Right atrium auricular region (tissue), 2 donors: ENCODE results near the gene DOK1. TPM values are rescaled to one million over a fixed set of nuclear protein-coding genes. Genes with fewer than 3 reads are reported as not detected.

Source experiments
- DNase-seq: peaks from one replicate; pipeline ENCODE4 v3.0.0-alpha.2; 2019; ENCODE audit warnings: low spot score
- H3K27ac ChIP-seq, 2 donors: fragments of 200-600 bp; sonication (generic); 1 replicate in 1 of 2; 2 replicates in 1 of 2; pipeline ENCODE4 v1.5.1; 2016 to 2019
- H3K27me3 ChIP-seq, 2 donors: fragments of 200-600 bp; sonication (generic); one replicate each; pipeline versions ENCODE4 v1.5.1 to v1.6.0; 2017 to 2019
- H3K36me3 ChIP-seq: fragments of 200-600 bp; sonication (generic); one replicate; pipeline ENCODE4 v1.5.1; 2016
- H3K4me1 ChIP-seq, 2 donors: fragments of 200-600 bp; sonication (generic); one replicate each; pipeline versions ENCODE4 v1.5.1 to v1.6.0; 2017 to 2019
- H3K4me3 ChIP-seq, 2 donors: fragments of 200-600 bp; sonication (generic); 1 replicate in 1 of 2; 2 replicates in 1 of 2; pipeline ENCODE4 v1.5.1; 2017 to 2019; ENCODE audit warnings: mild to moderate bottlenecking in 1 of 2, moderate library complexity in 1 of 2
- H3K9me3 ChIP-seq, 2 donors: fragments of 200-600 bp; sonication (generic); one replicate each; pipeline ENCODE4 v1.5.1; 2019
- CTCF ChIP-seq, 2 donors: fragments of 200-600 bp; sonication (generic); IDR thresholded peaks; one replicate each; pipeline ENCODE4 v1.5.1; 2019; ENCODE audit warnings: antibody characterized with exemption in 2 of 2
- total RNA-seq, 2 donors: library from RNA; depleted of rRNA; stranded (reverse); fragments of >200 nt; gene quantifications; one replicate each; pipeline ENCODE4 v1.1.0, GENCODE V29; 2016

Gene DOK1
- total RNA-seq, 2 donors from 2014 or later: 4.9 to 10.3 TPM

DNA sequence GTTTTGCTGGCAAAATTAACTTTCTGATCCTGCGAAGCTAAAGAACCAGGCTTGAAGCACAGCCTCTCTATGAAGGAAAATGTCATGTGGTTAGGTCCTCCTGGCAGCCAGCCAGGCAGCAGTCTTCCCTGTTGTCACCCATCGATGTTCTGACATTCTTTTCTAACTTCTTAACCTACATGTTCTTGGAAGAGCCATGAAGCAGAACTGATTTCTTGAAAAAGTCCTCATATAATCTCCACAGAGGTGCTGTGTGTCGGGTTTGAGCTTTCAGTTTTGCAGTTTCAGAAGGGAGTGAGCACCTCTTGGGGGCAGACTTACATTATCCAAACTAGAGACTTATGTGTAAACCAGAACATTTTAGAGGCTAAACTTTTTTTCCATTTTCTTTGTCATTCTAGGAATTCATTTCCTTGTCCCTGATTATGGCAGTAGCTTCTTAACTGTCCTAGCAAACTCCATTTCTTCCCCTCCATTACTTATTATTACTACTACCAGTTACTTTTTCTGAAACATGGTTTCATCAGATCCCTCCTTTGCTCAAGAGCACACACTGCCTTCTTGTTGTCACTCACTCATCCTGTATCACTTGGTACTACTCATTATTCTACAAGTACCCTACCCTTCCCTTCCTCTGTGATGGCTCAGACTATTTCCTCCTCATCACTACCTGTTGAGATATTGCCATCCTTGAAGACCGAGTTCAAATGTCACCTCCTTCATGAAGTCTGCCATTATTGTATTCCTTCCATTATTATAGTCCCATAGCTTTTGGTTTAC lies 31.1 kb downstream of the DOK1 start:
- DNase-seq: no peak
- Histone ChIP-seq H3K27ac (no peak overlapping the region), H3K4me1 (no peaks in the 10 kb centered on the region), H3K36me3 (no peaks in the 10 kb centered on the region), H3K27me3 (no peaks in the 10 kb centered on the region), H3K9me3 (no peaks in the 10 kb centered on the region), H3K4me3 (no peak overlapping the region)
- TF ChIP-seq CTCF (IDR thresholded peaks at IDR 0.05): no peak

GRCh38 chr2:74587664-74588277 lies 33.3 kb downstream of the DOK1 start:
- Histone ChIP-seq H3K27me3 (peaks cover 0 to under 1% of the 10 kb centered on the region in 2 donors), H3K4me3 (no peak overlapping the region), H3K27ac (no peak overlapping the region), H3K4me1 (no peaks in the 10 kb centered on the region), H3K9me3 (no peaks in the 10 kb centered on the region), H3K36me3 (no peaks in the 10 kb centered on the region)
- peak; percentile 32 to 76 for TF ChIP-seq CTCF (IDR thresholded peaks at IDR 0.05)
- DNase-seq: peak; percentile 79

GRCh38 chr2:74588664-74589063 lies 34.1 kb downstream of the DOK1 start:
- no peaks in the 10 kb centered on the region for H3K9me3 ChIP-seq
- TF ChIP-seq CTCF (IDR thresholded peaks at IDR 0.05): no peak
- H3K27ac ChIP-seq: no peak overlapping the region
- DNase-seq: no peak
- H3K4me1 ChIP-seq: no peaks in the 10 kb centered on the region
- no peaks in the 10 kb centered on the region for H3K36me3 ChIP-seq
- peaks cover 0 to 3% of the 10 kb centered on the region in 2 donors for H3K27me3 ChIP-seq
- H3K4me3 ChIP-seq: no peak overlapping the region

GRCh38 chr2:74593826-74594772 lies 39.6 kb downstream of the DOK1 start:
- TF ChIP-seq CTCF (IDR thresholded peaks at IDR 0.05): no peak
- Histone ChIP-seq H3K27me3 (peaks cover 0 to 3% of the 10 kb centered on the region in 2 donors), H3K4me1 (no peaks in the 10 kb centered on the region), H3K4me3 (no peak overlapping the region), H3K36me3 (no peaks in the 10 kb centered on the region), H3K27ac (no peak overlapping the region), H3K9me3 (no peaks in the 10 kb centered on the region)
- DNase-seq: no peak

- Histone ChIP-seq H3K27ac (no peak overlapping the region), H3K4me3 (no peak overlapping the region), H3K9me3 (no peaks in the 10 kb centered on the region), H3K27me3 (peaks cover 0 to 3% of the 10 kb centered on the region in 2 donors), H3K36me3 (no peaks in the 10 kb centered on the region), H3K4me1 (no peaks in the 10 kb centered on the region)
- TF ChIP-seq CTCF (IDR thresholded peaks at IDR 0.05): no peak
- DNase-seq: no peak
These were observed 42.1 kb downstream of the DOK1 start for GRCh38 chr2:74596584-74596983.
